Nucleus accumbens (tissue), 56 donors: ENCODE data around the gene UBE3A.
A peak's percentile ranks its signal among the peaks of the same experiment; 100 is the strongest.

ENCODE experiments used
- DNase-seq, 56 donors: peaks; one replicate each; lab custom pipeline; 2025; lab: John Stamatoyannopoulos, UW

The UBE3A gene

DNA sequence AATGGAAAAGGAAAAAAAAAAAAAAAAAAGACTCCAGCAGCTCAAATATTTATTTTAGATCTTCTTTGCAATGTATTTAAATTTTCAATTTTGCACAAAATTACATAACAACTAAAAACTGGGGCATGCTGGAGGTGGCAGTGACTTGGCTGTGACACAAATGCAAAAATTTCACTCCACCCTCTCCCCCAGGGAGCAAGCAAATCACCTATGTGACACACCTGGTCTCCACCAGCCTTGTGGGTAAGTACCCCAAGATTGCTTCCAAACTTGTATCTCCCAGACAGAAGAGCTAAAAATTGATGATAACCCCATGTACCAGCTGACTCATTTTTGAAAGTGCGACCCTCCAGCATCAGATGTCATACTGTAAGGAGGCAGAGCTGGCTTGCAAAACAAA, 32.0 kb downstream of the UBE3A start:
- DNase-seq: peak in 17 of 56 donors; percentile 2 to 42 (median 15)

DNA sequence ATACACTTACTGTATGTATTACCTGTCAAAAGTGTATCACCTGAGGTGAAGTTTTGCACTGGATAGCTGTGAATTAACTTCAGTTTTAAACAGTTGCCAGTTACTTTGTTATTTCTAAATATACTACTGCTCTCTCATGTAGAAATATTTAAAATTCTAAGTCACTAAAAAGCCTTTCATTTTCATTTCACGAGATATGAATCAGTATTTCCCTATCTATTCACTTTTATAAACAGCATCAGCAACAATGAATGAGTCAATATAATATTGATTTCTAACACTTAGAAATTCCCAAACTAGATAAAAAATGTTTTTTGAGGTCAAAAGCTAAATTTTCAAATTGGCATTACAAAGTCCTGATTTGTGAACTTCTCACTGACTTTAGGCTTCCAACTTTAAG, 32.6 kb downstream of the UBE3A start:
- DNase-seq: no peak

DNA sequence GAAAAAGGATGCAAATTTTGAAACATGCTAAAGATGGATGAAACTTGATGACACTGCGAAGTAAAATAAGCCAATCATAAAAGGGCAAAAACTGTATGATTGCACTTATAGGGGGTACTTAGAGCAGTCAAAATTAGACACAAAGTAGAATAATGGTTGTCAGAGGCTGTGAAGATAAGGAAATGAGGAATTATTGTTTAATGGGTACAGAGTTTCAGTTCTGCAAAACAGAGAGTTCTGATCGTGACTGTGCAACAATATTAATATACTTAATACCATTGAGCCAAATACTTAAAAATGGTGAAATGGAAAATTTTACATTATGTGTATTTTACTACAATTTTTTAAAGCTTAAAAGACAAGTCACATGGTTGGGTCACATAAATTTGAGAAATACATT, 35.1 kb downstream of the UBE3A start:
- no peak for DNase-seq

DNA sequence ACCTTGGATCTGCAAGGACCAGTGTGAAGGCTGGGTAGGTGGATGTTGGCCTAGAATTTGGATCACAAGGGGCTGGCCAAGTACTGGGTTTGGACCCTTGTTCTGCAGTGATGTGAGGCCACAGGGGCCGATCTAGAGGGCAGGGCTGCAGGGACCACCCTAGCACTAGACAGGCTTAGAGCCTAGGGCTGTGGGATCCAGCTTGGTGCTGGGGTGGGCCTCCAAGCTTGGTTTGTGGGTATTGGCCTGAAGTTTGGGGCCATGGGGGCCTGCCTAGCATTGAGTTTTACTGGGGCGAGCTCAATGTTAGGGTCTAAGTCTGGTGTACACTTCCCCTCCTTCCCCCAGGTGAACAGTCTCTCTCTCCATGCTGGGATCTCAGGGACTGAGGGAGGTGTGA, 36.5 kb downstream of the UBE3A start:
- no peak for DNase-seq

- no peak for DNase-seq
Observed at GRCh38 chr15:25401501-25401900, 37.3 kb downstream of the UBE3A start.

- no peak for DNase-seq
Observed at GRCh38 chr15:25397100-25397499, 41.7 kb downstream of the UBE3A start.

DNA sequence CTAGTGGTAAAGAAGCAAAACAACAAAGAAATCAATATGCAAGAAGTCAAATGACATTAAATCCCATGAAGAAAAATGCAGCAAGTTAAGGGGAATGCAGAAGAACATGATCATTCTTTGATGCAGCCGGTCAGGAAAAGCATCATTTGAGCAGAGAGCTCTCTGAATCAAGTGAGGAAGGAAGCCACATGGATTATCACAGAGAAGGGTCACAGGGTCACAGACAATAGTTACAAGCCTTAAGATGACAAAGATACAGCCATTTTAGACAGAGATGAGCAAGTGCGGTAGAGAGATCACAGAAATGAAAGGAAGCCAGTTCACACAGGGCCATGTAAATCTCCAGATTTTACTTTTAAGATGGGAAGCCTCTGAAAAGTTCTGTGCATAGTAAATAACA, 43.9 kb downstream of the UBE3A start:
- DNase-seq: no peak

GRCh38 chr15:25392806-25393205, 46.0 kb downstream of the UBE3A start:
- no peak for DNase-seq

- DNase-seq: peak in 1 of 56 donors; percentile 4
Observed at GRCh38 chr15:25391971-25392721, 46.7 kb downstream of the UBE3A start.

DNA sequence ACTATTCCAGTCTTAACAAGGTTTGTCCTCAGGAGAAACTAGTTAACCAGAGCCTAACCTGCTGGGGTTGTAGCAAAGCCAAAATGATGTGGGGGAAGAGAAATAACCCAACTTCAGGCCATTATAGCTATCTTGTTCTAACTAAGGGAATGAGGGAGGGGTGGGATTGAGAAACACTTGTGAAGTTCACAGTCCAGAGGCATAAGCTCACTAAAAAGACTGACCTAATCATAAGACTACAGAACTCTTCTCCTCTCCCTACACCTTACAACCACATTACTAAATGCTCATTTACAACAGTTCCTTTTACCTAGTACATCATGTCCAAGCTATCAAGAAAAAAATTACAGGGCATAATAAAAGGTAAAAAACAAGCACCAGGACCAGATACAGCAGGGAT, 52.8 kb downstream of the UBE3A start:
- DNase-seq: no peak

- DNase-seq: no peak
Observed at GRCh38 chr15:25381579-25381978, 57.2 kb downstream of the UBE3A start.

DNA sequence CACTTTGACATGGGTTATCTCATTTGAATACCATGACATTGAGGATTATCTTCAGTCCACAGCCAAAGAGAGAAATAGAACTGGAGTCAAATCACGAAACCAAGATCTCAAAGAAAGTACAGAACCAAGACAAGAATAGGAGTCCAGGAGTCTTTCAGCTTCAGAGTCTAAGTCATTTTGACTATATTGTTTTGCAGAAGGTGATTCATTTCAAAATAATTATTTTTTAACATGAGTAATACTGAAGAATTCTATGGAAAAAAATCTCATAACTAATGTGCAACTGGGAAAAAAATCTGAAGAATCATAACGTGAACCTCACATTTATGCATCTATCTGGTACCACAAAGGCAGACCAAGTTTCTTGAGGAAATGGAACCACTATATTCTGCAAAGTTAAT, 60.3 kb downstream of the UBE3A start:
- DNase-seq: no peak

GRCh38 chr15:25375557-25375956, 63.3 kb downstream of the UBE3A start:
- no peak for DNase-seq

- DNase-seq: no peak
Observed at GRCh38 chr15:25374143-25374542, 64.7 kb downstream of the UBE3A start.

DNA sequence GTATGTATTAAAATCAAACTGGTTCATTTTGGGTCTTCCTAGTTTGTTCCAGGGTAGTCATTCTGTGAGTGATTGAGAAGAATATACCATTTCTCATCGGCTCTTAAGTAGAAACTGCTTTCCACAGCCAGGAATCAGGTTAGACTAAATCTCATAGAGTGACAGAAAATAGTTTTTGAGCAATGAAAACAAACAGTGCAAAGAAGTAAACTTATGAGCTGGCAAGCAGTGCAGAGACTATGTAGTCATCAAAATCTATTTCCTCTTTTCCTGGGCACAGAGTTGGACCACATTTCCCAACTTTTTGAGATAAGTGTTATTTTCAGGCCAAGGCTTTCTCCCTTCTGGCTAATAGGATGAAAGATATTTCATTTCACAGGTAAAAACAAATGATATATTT, 66.5 kb downstream of the UBE3A start:
- DNase-seq: no peak

GRCh38 chr15:25368850-25369249, 70.0 kb downstream of the UBE3A start:
- no peak for DNase-seq

DNA sequence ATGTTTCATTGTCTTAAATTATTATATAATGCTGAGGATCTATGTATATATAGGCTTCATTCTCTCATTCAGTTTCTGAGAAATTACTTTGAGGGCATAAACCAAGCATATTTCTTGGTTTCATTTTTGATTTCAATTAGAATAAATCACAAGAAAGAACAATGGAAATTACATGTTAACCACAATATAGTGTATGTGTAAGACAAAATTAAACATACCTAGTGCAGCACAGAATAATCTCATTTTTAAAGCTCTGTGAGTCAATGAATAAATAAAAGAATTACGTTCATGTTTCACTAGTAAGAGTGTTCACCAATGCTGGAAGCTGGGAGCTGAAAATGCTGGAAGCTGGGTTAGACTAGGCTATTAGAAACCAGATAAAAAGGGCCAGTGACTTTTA, 72.8 kb downstream of the UBE3A start:
- no peak for DNase-seq

- DNase-seq: no peak
Observed at GRCh38 chr15:25362545-25362944, 76.3 kb downstream of the UBE3A start.

- no peak for DNase-seq
Observed at GRCh38 chr15:25347707-25348106, 91.1 kb downstream of the UBE3A start.

DNA sequence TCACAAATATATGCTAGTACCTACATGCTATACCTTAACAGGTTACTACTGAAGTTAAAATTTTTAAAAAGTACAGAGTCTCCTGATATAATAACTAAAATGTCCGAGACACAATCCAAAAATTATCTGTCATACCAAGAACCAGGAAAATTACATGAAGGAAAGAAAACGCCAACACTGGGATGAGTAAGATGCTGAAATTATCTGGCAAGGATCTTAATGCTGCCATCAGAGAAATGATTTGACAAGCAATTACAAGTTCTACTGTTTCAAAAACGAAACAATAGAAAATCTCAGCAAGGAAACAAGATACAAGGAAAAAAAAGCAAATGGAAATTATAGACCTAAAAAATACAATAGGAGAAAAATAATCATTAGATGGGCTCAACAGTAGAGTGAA, 92.5 kb downstream of the UBE3A start:
- DNase-seq: no peak

- DNase-seq: peak in 41 of 56 donors; percentile 1 to 69 (median 19)
Observed at GRCh38 chr15:25345943-25346342, 92.9 kb downstream of the UBE3A start.

- DNase-seq: no peak
Observed at GRCh38 chr15:25342629-25343028, 96.2 kb downstream of the UBE3A start.

- no peak for DNase-seq
Observed at GRCh38 chr15:25339431-25339830, 99.4 kb downstream of the UBE3A start.
